Measurements from ENCODE around the gene GMDS. TPM values are rescaled to one million over a fixed set of nuclear protein-coding genes. Genes with fewer than 3 reads are reported as not detected.

The GMDS gene
- total and polyA plus RNA-seq, 2 of the 13 experiments (the other 11 are each of a cell fraction or from before 2014, with no cell fraction given), result 64.4 to 112 TPM

GRCh38 chr6:1615853-1616420 lies 629.5 kb downstream of the GMDS start:
- WGBS (ENCODE audit: low lambda C conversion rate), result 76% methylated on average over 10 of the region's 10 CpGs
- H3K27me3 ChIP-seq (ENCODE audit: control insufficient read depth in 1 of 2, insufficient read depth in 2 of 2, low read length in 2 of 2), result no peaks in the 10 kb centered on the region; a peak in 1 of 5 replicates
- no peak overlapping the region for H3K9ac ChIP-seq (ENCODE audit: insufficient read depth, low read depth, low read length)
- DNase-seq (ENCODE audit: low spot score), result no peak
- no peak overlapping the region for H3K27ac ChIP-seq (ENCODE audit: extremely low read length, insufficient read depth, low read length)
- no peak for FAIRE-seq
- H3K4me2 ChIP-seq (ENCODE audit: low read depth, low read length), result no peak overlapping the region
- no peak overlapping the region for H2AFZ ChIP-seq (ENCODE audit: low read length)
- CTCF ChIA-PET (ENCODE audit: low intra/inter-chr PET ratio, low total read pairs), result no interaction called here
- H3K4me1 ChIP-seq (ENCODE audit: insufficient read depth, low read length), result peaks cover 7% of the 10 kb centered on the region
- H3K9me3 ChIP-seq (ENCODE audit: low read length), result no peaks in the 10 kb centered on the region
- TF ChIP-seq ZNF143 (CRISPR knock-in tag; IDR thresholded peaks at IDR 0.05) (no peak), KAT7 (CRISPR knock-in tag; IDR thresholded peaks at IDR 0.05; ENCODE audit: borderline replicate concordance) (no peak), ZNF230 (CRISPR knock-in tag; IDR thresholded peaks at IDR 0.05) (no peak), ZNF550 (CRISPR knock-in tag; IDR thresholded peaks at IDR 0.05; ENCODE audit: borderline replicate concordance) (no peak), NKX3-1 (CRISPR knock-in tag; IDR thresholded peaks at IDR 0.05) (no peak), MXI1 (IDR thresholded peaks at IDR 0.05; ENCODE audit: borderline replicate concordance, low read depth, low read length) (no peak), ATF7-NPFF (CRISPR knock-in tag; IDR thresholded peaks at IDR 0.05; ENCODE audit: low read depth) (no peak), ZNF430 (CRISPR knock-in tag; IDR thresholded peaks at IDR 0.05) (no peak), PPARG (CRISPR knock-in tag; conservative IDR thresholded peaks at IDR 0.05) (no peak), ZFYVE20 (CRISPR knock-in tag; IDR thresholded peaks at IDR 0.05; ENCODE audit: borderline replicate concordance, low read depth) (no peak)
- TF ChIP-seq, protein P1, sequence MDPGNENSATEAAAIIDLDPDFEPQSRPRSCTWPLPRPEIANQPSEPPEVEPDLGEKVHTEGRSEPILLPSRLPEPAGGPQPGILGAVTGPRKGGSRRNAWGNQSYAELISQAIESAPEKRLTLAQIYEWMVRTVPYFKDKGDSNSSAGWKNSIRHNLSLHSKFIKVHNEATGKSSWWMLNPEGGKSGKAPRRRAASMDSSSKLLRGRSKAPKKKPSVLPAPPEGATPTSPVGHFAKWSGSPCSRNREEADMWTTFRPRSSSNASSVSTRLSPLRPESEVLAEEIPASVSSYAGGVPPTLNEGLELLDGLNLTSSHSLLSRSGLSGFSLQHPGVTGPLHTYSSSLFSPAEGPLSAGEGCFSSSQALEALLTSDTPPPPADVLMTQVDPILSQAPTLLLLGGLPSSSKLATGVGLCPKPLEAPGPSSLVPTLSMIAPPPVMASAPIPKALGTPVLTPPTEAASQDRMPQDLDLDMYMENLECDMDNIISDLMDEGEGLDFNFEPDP (CRISPR knock-in tag; conservative IDR thresholded peaks at IDR 0.05), result no peak
- TF ChIP-seq, protein P2, sequence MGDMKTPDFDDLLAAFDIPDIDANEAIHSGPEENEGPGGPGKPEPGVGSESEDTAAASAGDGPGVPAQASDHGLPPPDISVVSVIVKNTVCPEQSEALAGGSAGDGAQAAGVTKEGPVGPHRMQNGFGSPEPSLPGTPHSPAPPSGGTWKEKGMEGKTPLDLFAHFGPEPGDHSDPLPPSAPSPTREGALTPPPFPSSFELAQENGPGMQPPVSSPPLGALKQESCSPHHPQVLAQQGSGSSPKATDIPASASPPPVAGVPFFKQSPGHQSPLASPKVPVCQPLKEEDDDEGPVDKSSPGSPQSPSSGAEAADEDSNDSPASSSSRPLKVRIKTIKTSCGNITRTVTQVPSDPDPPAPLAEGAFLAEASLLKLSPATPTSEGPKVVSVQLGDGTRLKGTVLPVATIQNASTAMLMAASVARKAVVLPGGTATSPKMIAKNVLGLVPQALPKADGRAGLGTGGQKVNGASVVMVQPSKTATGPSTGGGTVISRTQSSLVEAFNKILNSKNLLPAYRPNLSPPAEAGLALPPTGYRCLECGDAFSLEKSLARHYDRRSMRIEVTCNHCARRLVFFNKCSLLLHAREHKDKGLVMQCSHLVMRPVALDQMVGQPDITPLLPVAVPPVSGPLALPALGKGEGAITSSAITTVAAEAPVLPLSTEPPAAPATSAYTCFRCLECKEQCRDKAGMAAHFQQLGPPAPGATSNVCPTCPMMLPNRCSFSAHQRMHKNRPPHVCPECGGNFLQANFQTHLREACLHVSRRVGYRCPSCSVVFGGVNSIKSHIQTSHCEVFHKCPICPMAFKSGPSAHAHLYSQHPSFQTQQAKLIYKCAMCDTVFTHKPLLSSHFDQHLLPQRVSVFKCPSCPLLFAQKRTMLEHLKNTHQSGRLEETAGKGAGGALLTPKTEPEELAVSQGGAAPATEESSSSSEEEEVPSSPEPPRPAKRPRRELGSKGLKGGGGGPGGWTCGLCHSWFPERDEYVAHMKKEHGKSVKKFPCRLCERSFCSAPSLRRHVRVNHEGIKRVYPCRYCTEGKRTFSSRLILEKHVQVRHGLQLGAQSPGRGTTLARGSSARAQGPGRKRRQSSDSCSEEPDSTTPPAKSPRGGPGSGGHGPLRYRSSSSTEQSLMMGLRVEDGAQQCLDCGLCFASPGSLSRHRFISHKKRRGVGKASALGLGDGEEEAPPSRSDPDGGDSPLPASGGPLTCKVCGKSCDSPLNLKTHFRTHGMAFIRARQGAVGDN (CRISPR knock-in tag; IDR thresholded peaks at IDR 0.05), result no peak
- TF ChIP-seq, protein P3, sequence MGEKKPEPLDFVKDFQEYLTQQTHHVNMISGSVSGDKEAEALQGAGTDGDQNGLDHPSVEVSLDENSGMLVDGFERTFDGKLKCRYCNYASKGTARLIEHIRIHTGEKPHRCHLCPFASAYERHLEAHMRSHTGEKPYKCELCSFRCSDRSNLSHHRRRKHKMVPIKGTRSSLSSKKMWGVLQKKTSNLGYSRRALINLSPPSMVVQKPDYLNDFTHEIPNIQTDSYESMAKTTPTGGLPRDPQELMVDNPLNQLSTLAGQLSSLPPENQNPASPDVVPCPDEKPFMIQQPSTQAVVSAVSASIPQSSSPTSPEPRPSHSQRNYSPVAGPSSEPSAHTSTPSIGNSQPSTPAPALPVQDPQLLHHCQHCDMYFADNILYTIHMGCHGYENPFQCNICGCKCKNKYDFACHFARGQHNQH (CRISPR knock-in tag; IDR thresholded peaks at IDR 0.05), result no peak
- BruUV-seq (replicated peaks), result no TSS peak
- intact Hi-C loops (cut with micrococcal nuclease; ENCODE audit: unreplicated experiment) (no loop called here), in situ Hi-C loops (cut with HindIII; ENCODE audit: extremely low pct_ligation_motif_present, low pct_unique_long_range_greater_than_20kb) (no loop called here)
- no peak overlapping the region for H3K4me3 ChIP-seq (replicated peaks in 1 of 3; ENCODE audit: insufficient read depth in 1 of 3, low read depth in 2 of 3, low read length in 3 of 3)
- POLR2A ChIA-PET, result no interaction called here
- no peak for ATAC-seq
- H3K36me3 ChIP-seq (replicated peaks in 1 of 2; ENCODE audit: control insufficient read depth in 1 of 2, insufficient read depth in 2 of 2, low read length in 2 of 2), result peaks cover 0 to 1% of the 10 kb centered on the region in 2 experiments; a peak in 2 of 5 replicates
- H4K20me1 ChIP-seq (ENCODE audit: insufficient read depth, low read length), result no peaks in the 10 kb centered on the region
- H3K79me2 ChIP-seq (ENCODE audit: insufficient read depth, low read length), result no peaks in the 10 kb centered on the region
